Measurements from ENCODE around the gene DYNC1LI2. TPM values are rescaled to one million over a fixed set of nuclear protein-coding genes. Genes with fewer than 3 reads are reported as not detected.

DYNC1LI2 gene
- total RNA-seq, 1 donor from 2014 or later, result 122 TPM

DNA sequence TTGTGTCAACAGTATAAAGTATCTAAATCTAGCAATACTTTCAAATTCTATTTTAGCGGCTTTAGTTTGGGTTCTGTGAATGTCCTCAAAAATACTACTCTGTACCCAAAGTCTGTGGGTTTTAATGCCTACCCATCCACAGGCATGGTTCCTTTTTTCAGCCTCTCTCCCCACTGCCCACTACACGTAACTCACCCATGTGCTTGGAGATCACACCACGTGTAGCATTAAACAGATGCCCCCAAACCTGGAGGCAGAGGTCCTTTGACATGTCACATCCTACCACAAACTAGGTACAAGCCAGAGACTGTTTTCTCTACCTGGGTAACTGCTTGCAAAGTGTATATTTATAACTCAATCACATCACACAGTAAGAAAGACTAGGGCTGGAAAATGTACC lies 5.4 kb downstream of the DYNC1LI2 start:
- H3K4me3 ChIP-seq, result no peak overlapping the region

DNA sequence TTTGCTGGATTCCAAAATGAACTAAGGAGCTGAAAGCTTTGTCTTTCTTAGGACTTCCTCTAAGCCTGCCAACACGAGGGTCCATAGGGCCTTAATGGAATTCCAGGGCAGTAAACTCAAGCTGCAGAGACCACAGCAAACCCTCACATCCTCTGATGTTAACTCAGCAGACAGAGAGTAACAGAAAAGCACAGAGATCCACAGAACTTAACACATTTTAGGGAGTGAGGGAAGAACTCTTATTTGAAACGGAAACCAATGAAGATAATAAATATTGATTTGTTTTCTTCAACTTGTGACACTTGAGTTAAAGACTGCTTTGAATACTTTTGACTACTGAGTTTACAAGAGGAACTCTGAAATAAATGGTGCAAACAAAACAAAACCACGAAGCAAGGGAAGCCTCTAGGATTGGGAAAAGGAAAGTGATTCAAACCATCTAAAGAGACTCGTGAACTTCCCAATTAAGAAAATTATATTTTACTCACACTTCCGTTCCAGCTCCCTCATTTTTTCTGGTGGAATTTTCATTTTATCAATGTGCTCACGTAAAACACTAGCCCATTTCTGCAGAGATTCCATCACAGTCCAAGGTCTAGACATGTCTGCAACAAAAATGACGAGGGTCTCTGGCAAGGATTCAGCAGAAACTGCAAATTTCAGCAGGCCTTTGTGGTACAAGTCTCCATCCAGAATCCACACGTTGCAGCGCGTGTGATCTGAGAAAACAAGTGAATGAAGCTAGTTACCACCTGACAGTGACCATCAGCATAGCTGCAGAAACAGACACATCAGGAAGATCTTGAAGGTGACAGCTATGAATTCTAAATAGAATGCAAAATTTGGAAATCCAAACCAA lies 9.2 kb downstream of the DYNC1LI2 start:
- intact Hi-C loops (cut with DNase I), result no loop called here
- peaks cover 80% of the 10 kb centered on the region for H3K36me3 ChIP-seq

More for the DNA sequence above, 5.4 kb downstream of the DYNC1LI2 start:
- Histone ChIP-seq H3K4me1 (peaks cover 32% of the 10 kb centered on the region), H3K36me3 (peaks cover 76% of the 10 kb centered on the region), H3K9me3 (no peaks in the 10 kb centered on the region), H3K27me3 (no peaks in the 10 kb centered on the region), H3K27ac (no peak overlapping the region)
- TF ChIP-seq, protein P1, sequence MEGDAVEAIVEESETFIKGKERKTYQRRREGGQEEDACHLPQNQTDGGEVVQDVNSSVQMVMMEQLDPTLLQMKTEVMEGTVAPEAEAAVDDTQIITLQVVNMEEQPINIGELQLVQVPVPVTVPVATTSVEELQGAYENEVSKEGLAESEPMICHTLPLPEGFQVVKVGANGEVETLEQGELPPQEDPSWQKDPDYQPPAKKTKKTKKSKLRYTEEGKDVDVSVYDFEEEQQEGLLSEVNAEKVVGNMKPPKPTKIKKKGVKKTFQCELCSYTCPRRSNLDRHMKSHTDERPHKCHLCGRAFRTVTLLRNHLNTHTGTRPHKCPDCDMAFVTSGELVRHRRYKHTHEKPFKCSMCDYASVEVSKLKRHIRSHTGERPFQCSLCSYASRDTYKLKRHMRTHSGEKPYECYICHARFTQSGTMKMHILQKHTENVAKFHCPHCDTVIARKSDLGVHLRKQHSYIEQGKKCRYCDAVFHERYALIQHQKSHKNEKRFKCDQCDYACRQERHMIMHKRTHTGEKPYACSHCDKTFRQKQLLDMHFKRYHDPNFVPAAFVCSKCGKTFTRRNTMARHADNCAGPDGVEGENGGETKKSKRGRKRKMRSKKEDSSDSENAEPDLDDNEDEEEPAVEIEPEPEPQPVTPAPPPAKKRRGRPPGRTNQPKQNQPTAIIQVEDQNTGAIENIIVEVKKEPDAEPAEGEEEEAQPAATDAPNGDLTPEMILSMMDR (IDR thresholded peaks at IDR 0.05), result no peak
- ATAC-seq, result no peak
- intact Hi-C loops (cut with DNase I), result no loop called here
- DNase-seq, result no peak

DNA sequence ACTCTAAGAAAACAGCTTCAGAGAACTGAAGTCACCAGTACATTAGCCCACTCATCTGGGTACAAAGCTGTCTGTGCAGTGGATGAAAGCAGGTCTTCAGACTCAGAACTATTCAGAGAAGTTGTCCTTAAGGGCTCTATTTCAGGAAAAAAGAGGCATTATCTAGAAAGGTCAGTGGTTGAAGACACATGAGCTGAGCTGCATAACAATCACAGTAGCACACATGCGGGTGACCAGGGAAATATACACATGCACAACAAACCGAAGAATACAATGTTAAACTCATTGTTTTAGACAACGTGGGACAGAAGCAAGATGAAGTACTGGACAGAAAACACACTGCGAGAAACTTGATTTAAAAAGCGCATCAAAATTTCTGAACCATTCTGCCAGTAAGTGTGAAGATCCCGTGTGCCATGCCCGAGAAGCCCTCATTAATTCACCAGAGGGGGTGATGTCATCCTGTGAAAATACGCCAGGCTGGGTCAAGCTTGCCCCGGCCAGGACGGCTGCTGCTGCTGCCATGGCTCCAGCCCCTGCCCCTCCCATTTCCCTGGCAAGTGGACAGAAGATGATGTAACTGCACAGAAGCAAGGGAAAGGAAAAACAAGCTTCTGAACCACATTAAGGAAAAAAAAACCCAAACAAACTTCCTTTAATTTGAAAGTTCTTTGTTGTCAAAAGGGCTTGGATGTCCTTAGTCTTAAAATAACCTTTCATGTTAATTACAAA lies 10.1 kb downstream of the DYNC1LI2 start:
- Histone ChIP-seq H3K27me3 (no peaks in the 10 kb centered on the region), H3K4me3 (no peak overlapping the region), H3K4me1 (peaks cover 33% of the 10 kb centered on the region), H3K36me3 (peaks cover 80% of the 10 kb centered on the region), H3K9me3 (no peaks in the 10 kb centered on the region), H3K27ac (peak overlapping the region; percentile 71)
- TF ChIP-seq, protein P1 (IDR thresholded peaks at IDR 0.05), result no peak
- DNase-seq (peak; percentile 83), ATAC-seq (peak; percentile 96)
- intact Hi-C loops (cut with DNase I), result no loop called here

More for the DNA sequence above, 9.2 kb downstream of the DYNC1LI2 start:
- DNase-seq, result no peak
- H3K27me3 ChIP-seq, result no peaks in the 10 kb centered on the region
- H3K9me3 ChIP-seq, result no peaks in the 10 kb centered on the region
- TF ChIP-seq, protein P1 (IDR thresholded peaks at IDR 0.05), result no peak
- no peak overlapping the region for H3K4me3 ChIP-seq
- H3K4me1 ChIP-seq, result peaks cover 35% of the 10 kb centered on the region
- ATAC-seq, result no peak
- H3K27ac ChIP-seq, result peak overlapping the region; percentile 71

DNA sequence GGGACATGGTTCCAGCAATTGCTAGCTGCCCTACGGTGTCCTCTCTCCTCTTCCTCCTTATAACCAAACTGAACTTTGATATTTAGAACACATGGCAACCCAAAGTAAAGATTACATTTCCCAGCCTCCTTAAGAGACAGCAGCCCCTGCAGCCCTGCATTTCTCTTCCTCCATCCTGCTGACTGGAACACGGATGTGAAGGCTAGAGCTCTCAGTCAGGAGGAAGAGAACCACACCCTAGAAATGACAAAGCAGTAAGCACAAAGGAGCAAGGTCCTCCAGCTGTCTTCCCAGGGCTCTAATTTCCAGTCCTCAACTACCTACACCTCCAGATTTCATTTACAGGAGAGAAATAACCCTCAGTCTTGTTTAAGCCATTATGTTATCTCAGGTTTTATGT lies 10.9 kb downstream of the DYNC1LI2 start:
- ATAC-seq, result peak; percentile 62
- no peaks in the 10 kb centered on the region for H3K27me3 ChIP-seq
- H3K4me1 ChIP-seq, result peaks cover 33% of the 10 kb centered on the region

DNA sequence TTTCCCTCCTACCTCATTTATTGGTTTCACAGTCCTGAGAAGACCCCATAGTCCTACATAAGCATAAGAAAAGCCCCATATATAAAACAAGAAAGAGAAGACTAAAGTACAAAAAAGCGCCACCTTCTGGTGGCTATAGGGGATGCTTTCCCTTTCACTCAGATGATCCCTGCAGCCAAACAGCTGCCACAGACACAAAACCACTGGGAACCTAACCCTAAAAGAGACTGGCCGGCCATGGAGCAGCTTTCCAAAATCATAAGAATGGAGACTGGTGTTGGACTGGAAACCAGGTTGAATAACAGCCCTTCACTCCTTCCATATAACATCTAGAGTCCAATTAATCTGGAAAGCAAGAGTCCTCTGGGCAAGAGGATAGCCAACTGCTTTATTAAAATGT lies 11.4 kb downstream of the DYNC1LI2 start:
- no peak overlapping the region for H3K4me3 ChIP-seq
- intact Hi-C loops (cut with DNase I), result no loop called here
- H3K27me3 ChIP-seq, result no peaks in the 10 kb centered on the region
- no peak for DNase-seq
- no peaks in the 10 kb centered on the region for H3K9me3 ChIP-seq
- peaks cover 33% of the 10 kb centered on the region for H3K4me1 ChIP-seq
- ATAC-seq, result peak; percentile 54
- TF ChIP-seq, protein P1 (IDR thresholded peaks at IDR 0.05), result peak; percentile 65
- peaks cover 80% of the 10 kb centered on the region for H3K36me3 ChIP-seq
- H3K27ac ChIP-seq, result peak overlapping the region; percentile 71

More for the DNA sequence above, 10.9 kb downstream of the DYNC1LI2 start:
- Histone ChIP-seq H3K4me3 (no peak overlapping the region), H3K36me3 (peaks cover 80% of the 10 kb centered on the region), H3K9me3 (no peaks in the 10 kb centered on the region), H3K27ac (peak overlapping the region; percentile 71)
- intact Hi-C loops (cut with DNase I), result no loop called here
- TF ChIP-seq, protein P1 (IDR thresholded peaks at IDR 0.05), result no peak
- DNase-seq, result no peak
